Ascending aorta (tissue), 2 donors: ENCODE data around the gene SHB. TPM values are rescaled to one million over a fixed set of nuclear protein-coding genes. Genes with fewer than 3 reads are reported as not detected.

Experiments used
- DNase-seq, 2 donors: peaks; one replicate each; pipeline ENCODE4 v3.0.0-alpha.2; 2019; ENCODE audit warnings: low spot score in 2 of 2
- H3K27ac ChIP-seq, 2 donors: fragments of 200-600 bp; sonication (generic); one replicate each; pipeline ENCODE4 v1.5.1; 2016 to 2017; ENCODE audit warnings: mild to moderate bottlenecking in 1 of 2
- H3K27me3 ChIP-seq: fragments of 200-600 bp; sonication (generic); one replicate; pipeline ENCODE4 v1.5.1; 2017
- H3K36me3 ChIP-seq, 2 donors: fragments of 200-600 bp; sonication (generic); one replicate each; pipeline ENCODE4 v1.5.1; 2016
- H3K4me1 ChIP-seq, 2 donors: fragments of 200-600 bp; sonication (generic); one replicate each; pipeline ENCODE4 v1.5.1; 2016 to 2017; ENCODE audit warnings: mild to moderate bottlenecking in 1 of 2
- H3K4me3 ChIP-seq, 2 donors: fragments of 200-600 bp; sonication (generic); one replicate each; pipeline ENCODE4 v1.5.1; 2016 to 2017; ENCODE audit warnings: mild to moderate bottlenecking in 1 of 2
- H3K9me3 ChIP-seq, 2 donors: fragments of 200-600 bp; sonication (generic); one replicate each; pipeline ENCODE4 v1.5.1; 2016
- intact Hi-C: fragments of 100-400 bp; cut with DNase I; formaldehyde crosslinking; loops from one replicate; pipeline ENCODE4 v1.15.1; 2023
- total RNA-seq: library from RNA; depleted of rRNA; stranded (reverse); fragments of >200 nt; gene quantifications from one replicate; pipeline ENCODE4 v1.1.0, GENCODE V29; 2016
- TF ChIP-seq, protein P1 (sequence below), 3 experiments: fragments of 200-600 bp in 2 of 3; fragments of 450-650 bp in 1 of 3; sonication (generic) in 2 of 3; IDR thresholded peaks; one replicate each; pipeline ENCODE4 v1.5.1; 2016 to 2019; ENCODE audit warnings: antibody characterized with exemption in 3 of 3, mild to moderate bottlenecking in 1 of 3, moderate library complexity in 1 of 3

The SHB gene
- total RNA-seq, 1 donor from 2014 or later, result 77.8 TPM

DNA sequence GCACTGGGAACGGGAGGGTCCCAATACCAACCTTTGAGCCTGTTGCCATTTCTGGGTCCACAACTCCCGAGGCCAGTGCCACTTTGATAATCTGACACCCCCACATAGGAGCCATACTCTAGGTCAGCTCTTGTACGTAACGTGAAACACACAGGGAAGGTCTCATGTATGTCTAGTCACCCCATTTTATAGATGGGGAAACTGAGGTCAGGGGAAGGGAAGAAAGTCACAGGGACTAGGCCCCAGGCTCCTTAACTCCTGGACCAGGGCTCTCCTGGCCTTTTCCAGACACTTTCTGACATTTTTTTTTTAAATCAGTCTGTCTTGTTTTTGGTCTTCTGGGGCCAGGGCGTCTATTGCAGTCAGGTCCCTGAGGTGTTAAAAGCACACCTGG is 84.8 kb downstream of the SHB start:
- intact Hi-C loops, result loop anchor here (10.0 kb wide), 1 partner anchor 181 kb away; no protein-coding TSS in a partner anchor
- TF ChIP-seq, protein P1, sequence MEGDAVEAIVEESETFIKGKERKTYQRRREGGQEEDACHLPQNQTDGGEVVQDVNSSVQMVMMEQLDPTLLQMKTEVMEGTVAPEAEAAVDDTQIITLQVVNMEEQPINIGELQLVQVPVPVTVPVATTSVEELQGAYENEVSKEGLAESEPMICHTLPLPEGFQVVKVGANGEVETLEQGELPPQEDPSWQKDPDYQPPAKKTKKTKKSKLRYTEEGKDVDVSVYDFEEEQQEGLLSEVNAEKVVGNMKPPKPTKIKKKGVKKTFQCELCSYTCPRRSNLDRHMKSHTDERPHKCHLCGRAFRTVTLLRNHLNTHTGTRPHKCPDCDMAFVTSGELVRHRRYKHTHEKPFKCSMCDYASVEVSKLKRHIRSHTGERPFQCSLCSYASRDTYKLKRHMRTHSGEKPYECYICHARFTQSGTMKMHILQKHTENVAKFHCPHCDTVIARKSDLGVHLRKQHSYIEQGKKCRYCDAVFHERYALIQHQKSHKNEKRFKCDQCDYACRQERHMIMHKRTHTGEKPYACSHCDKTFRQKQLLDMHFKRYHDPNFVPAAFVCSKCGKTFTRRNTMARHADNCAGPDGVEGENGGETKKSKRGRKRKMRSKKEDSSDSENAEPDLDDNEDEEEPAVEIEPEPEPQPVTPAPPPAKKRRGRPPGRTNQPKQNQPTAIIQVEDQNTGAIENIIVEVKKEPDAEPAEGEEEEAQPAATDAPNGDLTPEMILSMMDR (IDR thresholded peaks at IDR 0.05), result no peak
- DNase-seq, result no peak
- Histone ChIP-seq H3K9me3 (no peaks in the 10 kb centered on the region), H3K4me1 (no peaks in the 10 kb centered on the region), H3K27ac (no peak overlapping the region), H3K27me3 (no peaks in the 10 kb centered on the region), H3K36me3 (no peaks in the 10 kb centered on the region), H3K4me3 (no peak overlapping the region)

DNA sequence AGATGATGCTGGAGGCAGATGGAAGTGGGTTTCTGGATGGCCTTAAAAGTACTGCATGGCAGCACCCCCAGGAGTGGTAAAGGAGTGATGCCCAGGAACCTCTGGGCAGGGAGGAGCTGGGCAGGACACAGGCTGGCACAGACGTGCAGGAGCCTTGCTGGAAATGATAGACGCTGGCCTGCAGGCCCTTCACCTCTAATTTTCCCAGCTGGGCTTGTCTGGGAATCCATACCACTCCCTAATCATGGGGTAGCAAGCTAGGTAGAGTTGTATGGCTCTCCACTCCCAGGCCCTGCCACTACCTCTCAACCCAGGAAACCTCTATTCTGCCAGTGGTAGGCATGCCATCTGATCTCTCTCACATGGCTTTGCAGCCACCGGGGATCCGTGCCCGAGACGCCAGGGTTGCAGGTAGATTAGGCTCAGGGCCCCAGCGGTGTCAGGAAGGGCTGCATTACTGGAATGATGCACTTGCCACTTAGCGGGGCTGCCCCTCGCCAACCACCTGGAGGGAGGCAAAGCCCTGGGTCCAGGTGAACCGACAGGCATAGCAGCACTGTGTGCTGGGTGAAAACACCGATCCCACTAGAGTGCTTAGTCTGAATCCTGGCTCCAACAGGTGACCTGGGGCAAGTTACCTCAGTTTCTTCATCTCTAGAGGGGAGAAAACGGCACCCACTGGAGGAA is 85.5 kb downstream of the SHB start:
- Histone ChIP-seq H3K9me3 (no peaks in the 10 kb centered on the region), H3K4me3 (no peak overlapping the region), H3K27me3 (no peaks in the 10 kb centered on the region), H3K27ac (no peak overlapping the region), H3K4me1 (no peaks in the 10 kb centered on the region), H3K36me3 (no peaks in the 10 kb centered on the region)
- intact Hi-C loops, result loop anchor here (10.0 kb wide), 1 partner anchor 181 kb away; no protein-coding TSS in a partner anchor
- DNase-seq, result no peak
- TF ChIP-seq, protein P1 (IDR thresholded peaks at IDR 0.05), result no peak

DNA sequence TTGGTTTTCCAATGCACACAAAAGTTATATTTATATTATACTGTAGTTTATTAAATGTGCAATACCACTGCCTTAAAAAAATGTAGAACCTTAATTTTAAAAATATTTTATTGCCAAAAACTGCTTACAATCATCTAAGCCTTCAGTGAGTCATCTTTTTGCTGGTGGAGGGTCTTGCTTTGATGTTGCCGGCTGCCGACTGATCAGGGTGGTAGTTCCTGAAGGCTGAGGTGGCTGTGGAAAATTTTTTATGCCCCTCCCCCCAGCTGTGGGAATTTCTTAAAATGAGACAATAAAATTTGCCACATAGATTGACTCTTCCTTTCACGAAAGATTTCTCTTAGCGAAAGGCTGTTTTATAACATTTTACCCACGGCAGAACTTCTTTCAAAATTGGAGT is 89.2 kb downstream of the SHB start:
- intact Hi-C loops, result loop anchor here (10.0 kb wide), 1 partner anchor 185 kb away; no protein-coding TSS in a partner anchor
- Histone ChIP-seq H3K4me1 (peaks cover 0 to 10% of the 10 kb centered on the region in 2 donors), H3K4me3 (no peak overlapping the region), H3K27ac (no peak overlapping the region), H3K36me3 (no peaks in the 10 kb centered on the region), H3K27me3 (no peaks in the 10 kb centered on the region), H3K9me3 (no peaks in the 10 kb centered on the region)
- no peak for DNase-seq
- TF ChIP-seq, protein P1 (IDR thresholded peaks at IDR 0.05), result no peak

DNA sequence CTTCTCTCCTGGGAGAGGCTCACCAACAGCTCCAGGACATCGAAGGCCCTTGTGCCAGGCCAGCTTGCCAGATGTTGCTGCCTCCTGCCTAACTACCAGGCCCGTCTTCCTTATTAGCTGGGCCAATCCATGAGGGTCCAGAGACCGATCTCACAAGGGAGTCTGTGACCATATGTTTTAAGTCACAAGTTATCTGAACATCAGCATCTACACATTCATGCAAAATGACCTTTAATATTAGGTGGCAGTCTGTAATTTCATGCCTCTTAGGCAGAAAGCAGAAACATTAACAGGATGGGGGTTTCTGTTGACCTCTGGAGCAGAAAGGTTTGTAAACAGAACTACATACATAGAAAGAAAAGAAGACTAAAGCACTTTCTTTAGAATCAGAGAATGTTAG is 90.0 kb downstream of the SHB start:
- TF ChIP-seq, protein P1 (IDR thresholded peaks at IDR 0.05), result no peak
- H3K4me1 ChIP-seq, result peaks cover 0 to 10% of the 10 kb centered on the region in 2 donors
- no peaks in the 10 kb centered on the region for H3K9me3 ChIP-seq
- no peak for DNase-seq
- H3K4me3 ChIP-seq, result no peak overlapping the region
- intact Hi-C loops, result no loop called here
- H3K36me3 ChIP-seq, result peaks cover 4 to 6% of the 10 kb centered on the region in 2 donors
- no peak overlapping the region for H3K27ac ChIP-seq
- H3K27me3 ChIP-seq, result no peaks in the 10 kb centered on the region

DNA sequence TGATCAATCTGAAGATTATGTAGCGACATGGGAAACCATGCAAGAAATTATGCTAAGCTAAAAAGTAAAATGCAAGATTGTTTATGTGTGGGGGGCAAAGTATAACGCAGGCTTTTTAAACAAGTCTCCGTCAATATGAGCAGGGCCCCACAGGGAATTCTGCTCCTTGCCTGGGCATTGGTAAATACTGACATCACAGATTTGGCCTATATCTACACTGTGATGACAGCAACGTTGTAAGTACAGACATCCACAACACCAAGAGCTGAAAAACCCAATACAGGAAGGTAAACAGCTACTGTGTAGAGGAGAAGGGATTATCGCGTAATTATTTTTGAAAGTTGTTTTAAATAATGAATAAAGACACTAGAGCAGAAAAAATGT is 90.6 kb downstream of the SHB start:
- intact Hi-C loops, result no loop called here
- Histone ChIP-seq H3K4me3 (no peak overlapping the region), H3K9me3 (no peaks in the 10 kb centered on the region), H3K27ac (no peak overlapping the region), H3K4me1 (peaks cover 0 to 10% of the 10 kb centered on the region in 2 donors), H3K27me3 (no peaks in the 10 kb centered on the region), H3K36me3 (peaks cover 6 to 9% of the 10 kb centered on the region in 2 donors)
- TF ChIP-seq, protein P1 (IDR thresholded peaks at IDR 0.05), result no peak
- no peak for DNase-seq
